GM13977 (cell line): Measurements from ENCODE around the gene GSTP1.
"Not testable (repeated sequence)": the region's sequence is repeated elsewhere in the genome, so short reads cannot be mapped to it uniquely, and the experiment has no call there.

Experiments
- DNase-seq: peaks from one replicate; pipeline ENCODE4 v3.0.0; 2012; ENCODE audit warnings: low spot score
- CTCF ChIP-seq: IDR thresholded peaks from 2 replicates; pipeline ENCODE4 v1.5.1; 2012; ENCODE audit warnings: mild to moderate bottlenecking, control low read depth; ENCODE audit not compliant: insufficient read depth; ENCODE audit errors: extremely low read depth, missing control alignments
- in situ Hi-C: fragments of 300-500 bp; cut with MboI; formaldehyde crosslinking; loops from one replicate; pipeline ENCODE4 v1.12.0; 2022; ENCODE audit warnings: low sequenced_read_pairs, low pct_unique_long_range_greater_than_20kb, mixed read lengths, inconsistent platforms; ENCODE audit not compliant: unreplicated experiment

Gene GSTP1

GRCh38 chr11:67599149-67599548 lies 15.5 kb downstream of the GSTP1 start:
- in situ Hi-C loops = no loop called here
- DNase-seq = no peak
- no peak for TF ChIP-seq CTCF

- in situ Hi-C loops = no loop called here
- peak; percentile 64 for DNase-seq
- TF ChIP-seq CTCF = no peak
Measured at GRCh38 chr11:67600324-67601029, 16.9 kb downstream of the GSTP1 start.

- no peak for TF ChIP-seq CTCF
- in situ Hi-C loops = no loop called here
- DNase-seq = no peak
Measured at GRCh38 chr11:67601098-67601497, 17.5 kb downstream of the GSTP1 start.

- DNase-seq, in situ Hi-C loops: not testable (repeated sequence)
Measured at GRCh38 chr11:67604119-67604518, 20.5 kb downstream of the GSTP1 start.

GRCh38 chr11:67604815-67605214 lies 21.2 kb downstream of the GSTP1 start:
- no peak for DNase-seq
- in situ Hi-C loops = no loop called here
- no peak for TF ChIP-seq CTCF

GRCh38 chr11:67605231-67606011 lies 21.8 kb downstream of the GSTP1 start:
- no peak for DNase-seq
- no peak for TF ChIP-seq CTCF
- in situ Hi-C loops = no loop called here

GRCh38 chr11:67606093-67606491 lies 22.5 kb downstream of the GSTP1 start:
- DNase-seq = no peak
- TF ChIP-seq CTCF = no peak
- in situ Hi-C loops = no loop called here
